ENCODE results near the gene TMEM150B. TPM values are rescaled to one million over a fixed set of nuclear protein-coding genes. Genes with fewer than 3 reads are reported as not detected.

Gene TMEM150B
- total and polyA plus RNA-seq, 4 donors, result 0.81 to 3.3 (median 2.0) TPM

- Histone ChIP-seq H3K9ac (ENCODE audit: low read depth in 1 of 2, low read length in 2 of 2) (no peak overlapping the region), H3K27ac (ENCODE audit: low read depth in 1 of 2, low read length in 2 of 2) (no peak overlapping the region), H3K27me3 (ENCODE audit: control insufficient read depth in 4 of 4, insufficient read depth in 4 of 4, low read length in 3 of 4) (no peaks in the 10 kb centered on the region), H3K4me3 (ENCODE audit: low read depth in 1 of 3, low read length in 3 of 3) (no peak overlapping the region), H3K4me1 (ENCODE audit: control insufficient read depth in 4 of 4, insufficient read depth in 4 of 4, low read length in 3 of 4) (no peaks in the 10 kb centered on the region), H3K36me3 (ENCODE audit: control insufficient read depth in 4 of 4, insufficient read depth in 3 of 4, low read depth in 1 of 4, low read length in 3 of 4) (peaks cover 0 to 10% (median 1%) of the 10 kb centered on the region in 4 donors), H3K9me3 (ENCODE audit: control insufficient read depth in 4 of 4, low read length in 3 of 4) (no peaks in the 10 kb centered on the region)
- no peak for DNase-seq (ENCODE audit: low spot score)
- no peak for TF ChIP-seq REST (IDR thresholded peaks at IDR 0.05)
- no peak for TF ChIP-seq CTCF (IDR thresholded peaks at IDR 0.05; ENCODE audit: low read depth, low read length, missing input control)
- TF ChIP-seq MAX (IDR thresholded peaks at IDR 0.05), result no peak
- TF ChIP-seq TAF1 (conservative IDR thresholded peaks at IDR 0.05), result no peak
- WGBS, result 98% methylated on average over 3 of the region's 3 CpGs
Observed at GRCh38 chr19:55266404-55266803, 58.7 kb downstream of the TMEM150B start.

- Histone ChIP-seq H3K36me3 (ENCODE audit: control insufficient read depth in 4 of 4, insufficient read depth in 3 of 4, low read depth in 1 of 4, low read length in 3 of 4) (peaks cover 0 to 10% (median 1%) of the 10 kb centered on the region in 4 donors), H3K27ac (ENCODE audit: low read depth in 1 of 2, low read length in 2 of 2) (no peak overlapping the region), H3K4me1 (ENCODE audit: control insufficient read depth in 4 of 4, insufficient read depth in 4 of 4, low read length in 3 of 4) (no peaks in the 10 kb centered on the region), H3K9ac (ENCODE audit: low read depth in 1 of 2, low read length in 2 of 2) (no peak overlapping the region), H3K27me3 (ENCODE audit: control insufficient read depth in 4 of 4, insufficient read depth in 4 of 4, low read length in 3 of 4) (no peaks in the 10 kb centered on the region), H3K4me3 (ENCODE audit: low read depth in 1 of 3, low read length in 3 of 3) (no peak overlapping the region), H3K9me3 (ENCODE audit: control insufficient read depth in 4 of 4, low read length in 3 of 4) (no peaks in the 10 kb centered on the region)
- no peak for DNase-seq (ENCODE audit: low spot score)
- 95% methylated on average over 12 of the region's 12 CpGs for WGBS
- TF ChIP-seq GABPA (IDR thresholded peaks at IDR 0.05 in 1 of 2, conservative IDR thresholded peaks at IDR 0.05 in 1 of 2) (no peak), JUND (IDR thresholded peaks at IDR 0.05) (no peak), CTCF (IDR thresholded peaks at IDR 0.05; ENCODE audit: low read depth, low read length, missing input control) (no peak), NR2F2 (IDR thresholded peaks at IDR 0.05) (no peak), REST (IDR thresholded peaks at IDR 0.05) (no peak), RAD21 (IDR thresholded peaks at IDR 0.05) (no peak), SP1 (IDR thresholded peaks at IDR 0.05) (no peak)
Observed at GRCh38 chr19:55265723-55266386, 59.3 kb downstream of the TMEM150B start.
